Stimulated activated CD4-positive, alpha-beta T cell treated with anti-CD3 and anti-CD28 coated beads, Interleukin-2, amount 100 ng/mL, for 24 hours (primary cell): ENCODE measurements around the gene LIMS2.
A peak's percentile ranks its signal among the peaks of the same experiment; 100 is the strongest.

Source experiments
- DNase-seq, 2 donors: peaks; one replicate each; pipeline ENCODE4 v3.0.0-alpha.2; 2020

Gene LIMS2, protein sequence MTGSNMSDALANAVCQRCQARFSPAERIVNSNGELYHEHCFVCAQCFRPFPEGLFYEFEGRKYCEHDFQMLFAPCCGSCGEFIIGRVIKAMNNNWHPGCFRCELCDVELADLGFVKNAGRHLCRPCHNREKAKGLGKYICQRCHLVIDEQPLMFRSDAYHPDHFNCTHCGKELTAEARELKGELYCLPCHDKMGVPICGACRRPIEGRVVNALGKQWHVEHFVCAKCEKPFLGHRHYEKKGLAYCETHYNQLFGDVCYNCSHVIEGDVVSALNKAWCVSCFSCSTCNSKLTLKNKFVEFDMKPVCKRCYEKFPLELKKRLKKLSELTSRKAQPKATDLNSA

DNA sequence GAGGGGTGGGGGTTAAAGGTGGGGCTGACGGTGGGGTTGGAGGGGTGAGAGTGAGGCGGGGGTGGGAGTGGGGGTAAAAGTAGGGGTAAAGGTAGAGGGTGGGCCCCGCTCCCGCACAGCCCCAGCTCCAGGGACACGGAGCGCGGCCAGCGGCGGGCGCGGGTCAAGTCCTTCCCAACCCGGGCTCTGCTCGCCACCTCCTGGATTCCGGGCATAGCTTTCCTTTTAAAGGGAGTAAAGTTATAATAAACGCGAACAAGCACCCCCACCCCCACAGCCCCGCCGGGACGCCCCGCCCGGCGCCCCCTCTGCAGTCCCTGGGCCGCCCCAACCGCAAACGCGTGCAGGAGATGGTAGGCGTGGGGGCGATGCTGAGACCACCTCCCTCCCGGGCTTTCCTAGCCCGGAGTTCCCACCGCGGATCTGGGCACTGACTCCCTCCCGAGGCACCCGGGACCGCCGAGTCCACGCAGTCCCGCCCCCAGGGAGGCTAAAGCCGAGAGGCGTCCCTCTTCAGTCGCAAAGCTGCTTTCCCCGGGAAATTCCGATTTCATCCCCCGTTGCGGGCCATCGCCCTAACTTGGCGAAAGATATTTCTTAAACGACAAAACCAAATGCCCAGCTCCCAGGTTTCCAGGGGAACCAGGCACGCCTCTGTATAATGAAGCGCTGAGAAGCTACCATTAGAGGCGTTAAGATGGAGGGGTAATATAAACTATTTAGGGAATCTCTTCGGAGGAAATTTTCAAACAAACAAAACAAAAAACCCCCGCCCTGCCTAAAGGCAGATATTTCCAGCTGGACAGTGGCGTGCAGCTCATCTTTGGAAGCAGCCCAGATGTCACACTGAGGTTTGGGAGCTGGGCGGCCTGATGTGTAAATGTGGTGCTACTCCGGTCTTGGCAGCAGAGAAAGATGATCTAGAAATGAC is at the start of gene LIMS2:
LIMS2 (minus strand) TSS at position 200 of the 931 bp plus-strand sequence. CDS start 506 bp downstream, outside the sequence.
- DNase-seq = peak in 1 of 2 donors; percentile 10

DNA sequence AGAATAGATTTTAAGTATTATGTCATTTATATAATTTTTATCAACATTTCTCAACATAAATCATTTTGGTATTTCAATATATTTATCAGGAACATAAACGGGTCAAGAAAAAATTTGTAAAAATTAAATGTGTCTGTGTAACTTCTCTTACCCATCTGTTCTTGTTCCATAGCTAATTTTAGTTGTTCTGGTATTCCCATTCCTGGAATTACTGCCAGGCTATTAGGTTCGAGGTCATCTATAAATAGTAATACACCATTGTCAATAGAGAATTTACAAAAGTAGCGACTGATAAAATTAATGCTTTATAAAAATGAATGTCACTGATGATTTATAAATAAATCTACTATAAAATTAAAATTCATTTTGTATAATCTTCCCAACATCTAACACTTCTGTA is 47.5 kb upstream of the LIMS2 start:
- no peak for DNase-seq

DNA sequence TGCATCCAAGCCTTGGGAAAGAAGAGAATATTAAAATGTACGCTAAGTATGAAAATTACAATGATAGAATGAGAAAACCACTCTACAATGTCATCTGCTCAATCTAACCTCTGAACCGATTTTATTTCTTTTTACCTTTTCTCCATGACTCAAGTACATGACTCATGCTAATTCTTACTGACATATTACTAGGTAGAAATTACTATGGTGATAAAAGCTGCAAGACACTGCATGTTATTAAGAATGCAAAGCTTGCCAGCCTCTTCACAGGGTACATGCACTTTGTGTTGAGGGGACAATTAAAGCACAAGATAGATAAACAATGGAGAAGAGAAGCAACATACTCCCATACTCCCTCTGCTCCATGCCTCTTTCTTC is 46.6 kb upstream of the LIMS2 start:
- no peak for DNase-seq

DNA sequence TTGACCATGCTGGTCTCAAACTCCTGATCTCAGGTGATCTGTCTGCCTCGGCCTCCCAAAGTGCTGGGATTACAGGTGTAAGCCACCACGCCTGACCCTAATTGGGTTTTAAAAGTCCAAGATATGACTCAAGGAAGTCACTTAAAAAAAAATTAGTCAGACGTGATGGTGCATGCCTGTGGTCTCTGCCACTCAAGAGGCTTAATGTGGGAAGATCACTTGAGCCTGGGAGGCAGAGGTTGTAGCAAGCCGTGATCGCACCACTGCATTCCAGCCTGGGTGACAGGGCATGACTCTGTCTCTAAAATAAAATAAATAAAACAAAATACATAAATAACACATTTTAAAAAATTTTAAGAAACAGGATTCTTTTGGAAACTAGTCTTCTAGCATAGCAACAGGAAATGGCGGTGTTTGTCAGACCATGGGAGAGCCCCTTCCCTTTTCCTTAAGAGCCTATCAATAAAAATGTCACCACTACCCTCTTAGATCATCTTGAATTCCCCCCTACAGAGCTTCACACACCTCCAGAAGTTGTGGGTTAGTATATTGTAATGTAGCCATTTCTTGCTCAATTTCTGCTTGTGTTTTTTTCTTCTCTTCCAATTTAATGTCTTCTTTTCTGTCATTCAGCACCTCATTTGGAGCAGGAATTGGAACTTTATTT is 46.1 kb upstream of the LIMS2 start:
- DNase-seq = no peak

DNA sequence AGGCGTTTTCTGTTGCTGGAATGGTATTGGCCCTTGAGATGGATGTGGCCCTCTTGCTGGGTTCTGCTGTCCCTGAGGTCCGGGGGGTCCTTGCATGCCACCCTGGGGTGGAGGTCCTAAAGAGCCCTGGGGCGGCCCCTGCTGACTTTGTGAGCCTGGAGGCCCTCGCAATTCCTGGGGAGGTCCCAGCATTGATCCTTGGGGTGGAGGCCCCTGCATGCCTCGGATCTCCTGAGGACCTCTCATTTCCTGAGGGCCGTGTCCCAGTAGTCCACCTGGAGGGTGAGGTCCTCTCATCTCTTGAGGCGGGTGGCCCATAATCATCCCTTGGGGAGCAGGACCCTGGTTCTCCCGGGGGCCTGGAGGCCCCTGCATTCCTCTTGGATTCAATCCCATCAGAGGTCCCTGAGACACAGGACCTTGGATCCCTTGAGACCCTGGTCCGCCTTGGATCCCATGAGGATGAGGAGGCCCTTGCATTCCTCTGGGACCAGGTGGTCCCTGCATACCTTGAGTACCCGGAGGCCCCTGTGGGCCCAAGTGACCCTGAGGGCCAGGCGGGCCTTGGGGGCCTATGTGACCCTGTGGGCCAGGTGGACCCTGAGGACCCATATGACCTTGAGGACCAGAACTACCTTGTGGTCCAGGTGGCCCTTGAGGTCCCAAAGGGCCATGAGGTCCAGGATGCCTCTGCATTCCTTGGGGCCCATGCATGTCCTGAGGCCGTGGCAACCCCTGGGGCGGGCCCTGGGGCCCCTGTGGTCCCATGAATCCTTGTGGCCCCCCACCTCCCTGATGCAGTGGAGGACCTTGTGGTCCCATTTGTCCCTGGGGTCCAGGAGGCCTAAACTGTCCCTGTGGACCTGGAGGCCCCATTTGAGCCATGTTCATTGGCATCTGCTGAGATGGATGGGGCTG is 44.2 kb upstream of the LIMS2 start:
- DNase-seq = no peak

DNA sequence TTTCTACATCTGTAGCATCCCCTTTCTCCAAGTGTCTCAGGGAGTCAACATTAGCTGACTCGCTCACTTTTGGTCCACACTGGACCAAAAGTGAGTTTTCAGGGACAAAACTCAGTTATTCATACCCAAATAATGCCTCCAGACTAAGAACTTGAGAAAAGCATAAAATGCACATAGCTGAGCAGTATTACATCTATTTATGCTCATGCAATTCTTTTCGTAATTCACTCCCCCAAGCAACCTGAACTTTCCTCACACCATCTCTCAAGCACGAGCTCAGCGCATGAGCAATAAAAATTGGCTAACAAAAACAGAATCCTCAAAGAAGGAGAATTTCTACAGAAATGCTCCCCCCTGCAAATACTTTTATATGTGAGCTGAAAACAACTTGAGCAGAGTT is 42.9 kb upstream of the LIMS2 start:
- no peak for DNase-seq

DNA sequence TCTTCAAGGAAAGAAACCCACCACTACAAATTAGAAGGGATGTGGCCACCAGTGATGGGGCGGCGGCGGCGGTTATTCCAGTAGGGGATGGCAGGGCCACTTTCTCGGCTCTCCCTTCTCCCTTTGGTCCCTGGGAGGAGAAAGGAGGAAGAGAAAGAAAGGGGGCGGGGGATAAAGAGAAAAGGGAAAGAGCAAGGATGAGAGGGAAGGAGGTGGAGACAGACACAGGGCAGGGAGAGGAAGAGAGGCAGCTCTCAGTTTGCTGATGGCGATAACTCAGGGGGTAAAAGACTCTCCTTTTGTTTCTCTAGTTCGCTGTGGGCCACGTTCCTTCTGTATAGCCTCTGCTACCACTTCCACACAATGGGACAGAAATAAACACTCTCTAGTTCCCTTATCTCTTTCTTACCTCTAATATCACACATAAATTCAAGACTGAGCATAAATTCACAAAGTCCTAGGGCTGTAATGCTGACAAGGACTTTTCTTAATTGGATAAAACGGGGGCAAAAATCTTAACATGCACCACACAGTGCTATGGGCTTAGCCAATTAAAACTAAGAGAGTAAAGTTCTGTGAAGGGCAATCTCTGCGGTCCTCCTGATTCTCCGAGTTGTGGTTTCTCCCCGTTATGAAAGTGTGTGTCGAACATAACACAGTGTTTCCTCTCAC is 40.6 kb upstream of the LIMS2 start:
- DNase-seq = no peak

DNA sequence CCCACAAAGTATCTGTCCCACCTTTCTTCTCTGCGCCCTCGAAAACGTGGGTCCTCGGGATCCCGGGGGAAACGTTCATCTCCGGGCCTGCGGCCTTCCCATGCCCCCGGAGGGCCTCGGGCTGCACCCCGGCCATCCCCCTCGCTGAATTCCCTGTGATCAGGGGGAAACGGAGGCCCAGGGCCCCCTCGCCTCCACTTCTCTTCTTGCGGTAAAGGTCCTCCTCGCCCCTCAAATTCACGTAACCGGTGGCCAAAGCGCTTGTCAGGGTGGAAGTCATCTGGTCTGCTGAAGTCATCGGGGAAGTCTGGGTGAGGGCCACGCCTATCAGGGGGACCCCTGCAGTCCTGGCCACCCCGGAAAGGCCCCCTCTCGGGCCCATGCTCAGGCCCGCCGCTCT is 38.2 kb upstream of the LIMS2 start:
- no peak for DNase-seq

DNA sequence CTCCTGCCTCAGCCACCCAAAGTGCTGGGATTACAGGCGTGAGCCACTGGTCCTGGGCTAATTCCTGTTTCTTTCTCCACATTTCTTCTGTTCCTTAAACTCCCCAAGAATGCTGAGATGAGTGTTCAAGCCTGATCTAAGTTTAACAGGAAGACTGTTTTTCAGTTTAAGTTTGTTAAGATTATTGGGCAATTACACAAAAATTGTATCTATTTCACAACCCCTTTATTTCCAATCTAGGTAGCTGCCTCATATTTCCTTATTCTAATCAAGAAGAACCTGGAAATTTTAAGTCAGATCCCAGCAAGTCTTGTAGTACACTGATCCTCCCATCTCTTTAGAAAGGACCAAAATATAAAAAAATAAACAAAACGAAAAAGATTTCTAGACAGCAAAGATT is 37.7 kb upstream of the LIMS2 start:
- no peak for DNase-seq

DNA sequence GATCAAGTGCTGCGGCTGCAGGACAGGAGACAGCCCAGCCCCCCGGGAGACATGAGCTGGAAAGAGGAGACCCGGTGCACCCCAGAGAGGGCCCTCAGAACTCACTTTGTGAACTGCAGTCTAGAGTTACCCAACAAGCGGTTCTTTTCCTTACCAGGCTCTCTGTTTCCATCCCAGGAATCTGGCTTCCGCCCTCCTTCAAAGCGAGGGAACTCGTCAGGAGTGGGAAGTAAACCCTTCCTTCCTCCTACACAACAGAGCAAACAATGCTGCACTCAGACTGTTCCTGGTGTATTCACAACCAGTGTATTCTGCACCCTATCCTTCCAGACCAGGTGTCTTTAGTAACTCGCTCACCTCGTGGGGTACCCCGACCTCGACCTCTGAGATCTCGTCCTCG is 34.0 kb upstream of the LIMS2 start:
- no peak for DNase-seq

DNA sequence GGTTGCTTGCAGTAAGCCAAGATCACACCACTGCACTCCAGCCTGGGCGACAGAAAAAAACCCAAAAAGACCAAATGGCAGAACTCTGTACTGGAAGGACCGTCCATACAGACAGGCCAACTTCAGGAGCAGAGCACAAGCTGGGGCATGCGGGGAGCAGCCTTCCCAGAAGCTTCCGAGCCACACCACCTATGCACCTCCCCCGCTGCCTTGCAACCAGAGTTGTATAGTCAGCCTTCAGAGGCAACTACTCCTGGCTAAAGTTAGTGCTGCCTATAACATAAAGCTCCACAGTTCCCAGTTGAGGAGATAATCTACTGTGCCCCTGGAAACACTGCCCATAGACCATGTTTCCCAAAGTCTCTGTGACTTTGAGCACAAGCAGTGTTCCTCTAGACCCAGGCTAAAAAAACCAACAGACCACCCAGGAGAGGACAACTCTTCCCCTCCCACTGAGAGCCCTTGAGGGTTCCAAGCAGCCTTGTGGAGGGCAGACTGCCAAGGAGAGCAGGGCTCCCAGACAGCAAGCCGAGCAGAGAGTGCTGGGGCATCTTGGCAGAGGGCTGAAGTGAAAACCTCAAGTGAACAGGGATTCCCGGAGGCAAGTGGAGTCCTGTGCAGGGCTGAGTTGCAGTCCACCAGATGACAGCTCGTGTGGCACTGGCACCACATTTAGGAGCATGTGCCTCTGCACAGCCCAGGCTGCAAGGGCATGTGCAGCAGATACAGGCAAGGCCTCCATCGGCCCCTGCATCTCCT is 32.7 kb upstream of the LIMS2 start:
- DNase-seq = no peak

DNA sequence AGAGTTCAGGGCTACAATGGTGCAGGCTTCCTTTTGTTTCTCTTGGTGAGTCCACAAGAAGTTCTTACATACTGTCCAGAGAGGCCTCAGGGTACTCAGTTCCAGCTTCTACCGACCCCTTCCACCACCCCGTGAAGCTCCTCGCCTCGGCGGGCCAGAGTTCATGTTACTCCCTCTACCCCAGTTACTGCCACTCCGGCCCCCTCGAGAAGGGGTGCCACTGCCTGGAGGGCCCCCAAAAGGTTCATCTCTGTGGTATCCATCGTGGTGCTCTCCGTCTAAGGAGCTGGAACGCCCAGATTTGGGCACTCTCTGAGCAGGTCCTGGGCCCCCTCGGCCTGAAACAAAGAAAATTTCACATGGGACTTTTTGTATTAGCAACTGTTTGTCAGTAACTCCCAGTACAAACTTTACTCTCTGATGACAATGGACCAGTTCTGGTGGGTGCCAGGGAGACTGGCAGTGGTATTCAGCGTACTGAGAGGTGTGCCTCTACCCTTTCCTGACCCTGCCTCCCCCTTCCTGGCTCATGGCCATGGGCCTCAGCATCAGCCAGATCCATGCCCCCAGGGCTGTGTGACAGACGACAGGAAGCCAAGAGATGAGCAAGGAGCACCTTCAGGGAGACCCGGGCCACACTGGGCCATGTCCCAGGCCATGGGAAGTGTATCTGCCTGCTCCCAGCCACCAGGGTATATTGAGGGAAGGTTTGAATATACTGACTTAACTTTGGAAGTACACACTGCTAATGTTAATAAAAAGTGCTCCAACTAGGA is 31.1 kb upstream of the LIMS2 start:
- no peak for DNase-seq

DNA sequence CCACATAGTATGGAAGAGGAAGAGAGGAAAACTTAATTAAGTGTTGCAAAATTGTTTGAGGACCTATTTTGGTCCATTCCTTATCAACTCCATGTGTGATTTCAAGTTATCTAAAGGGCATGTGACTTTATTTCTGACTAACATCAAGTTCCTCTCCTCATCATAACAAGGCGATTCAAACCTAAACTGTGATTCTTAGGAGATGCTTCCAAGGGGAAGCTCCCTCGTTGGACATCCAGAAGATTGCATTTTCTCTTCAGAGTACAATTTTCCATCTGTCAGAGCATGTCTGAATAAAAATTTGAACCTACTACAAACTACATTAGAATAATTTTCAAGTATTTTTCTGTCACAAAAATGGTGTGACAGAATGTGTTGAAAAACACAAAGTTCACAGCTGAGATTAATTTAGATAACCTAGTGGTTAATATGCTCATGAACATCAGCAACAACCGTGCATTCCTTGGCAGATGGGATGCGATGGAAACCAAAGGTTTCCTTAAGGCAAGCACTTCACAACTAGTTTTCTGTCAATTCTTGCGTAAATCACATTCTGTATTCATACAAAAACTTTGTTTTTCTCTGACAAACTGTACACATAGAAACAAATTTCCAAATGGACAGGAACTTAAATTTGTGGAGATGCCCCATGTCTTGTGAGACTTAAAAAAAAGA is 30.2 kb upstream of the LIMS2 start:
- no peak for DNase-seq

DNA sequence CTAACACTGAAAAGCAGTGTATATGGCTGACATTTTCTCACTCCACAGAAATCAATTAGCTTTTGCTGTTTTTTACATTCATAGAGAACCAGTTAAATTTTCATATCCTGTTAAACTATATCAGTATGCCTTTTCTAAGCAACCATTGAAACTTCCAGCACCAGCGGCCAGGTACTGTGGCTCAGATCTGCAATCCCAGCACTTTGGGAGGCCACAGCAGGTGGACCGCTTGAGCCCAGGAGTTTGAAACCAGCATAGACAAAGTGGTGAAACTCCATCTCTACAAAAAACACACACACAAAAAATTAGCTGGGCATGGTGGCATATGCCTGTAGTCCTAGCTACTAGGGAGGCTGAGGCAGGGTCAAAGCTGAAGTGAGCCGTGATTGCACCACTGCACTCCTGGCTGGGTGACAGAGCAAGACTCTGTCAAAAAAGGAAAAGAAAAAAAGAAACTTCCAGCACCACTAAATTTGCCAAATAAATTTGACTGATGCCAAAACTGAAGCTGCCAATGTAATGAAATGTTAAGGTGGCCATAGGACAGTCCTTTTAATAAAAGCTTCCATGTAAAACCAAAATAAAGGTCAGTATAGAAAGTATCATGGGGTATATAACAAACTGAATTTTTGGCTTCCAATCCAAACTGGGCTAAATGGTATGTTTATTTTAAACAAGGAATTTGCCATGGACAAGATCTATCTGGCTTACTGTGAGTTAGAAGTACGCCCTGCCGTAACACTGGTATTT is 29.5 kb upstream of the LIMS2 start:
- DNase-seq = no peak

DNA sequence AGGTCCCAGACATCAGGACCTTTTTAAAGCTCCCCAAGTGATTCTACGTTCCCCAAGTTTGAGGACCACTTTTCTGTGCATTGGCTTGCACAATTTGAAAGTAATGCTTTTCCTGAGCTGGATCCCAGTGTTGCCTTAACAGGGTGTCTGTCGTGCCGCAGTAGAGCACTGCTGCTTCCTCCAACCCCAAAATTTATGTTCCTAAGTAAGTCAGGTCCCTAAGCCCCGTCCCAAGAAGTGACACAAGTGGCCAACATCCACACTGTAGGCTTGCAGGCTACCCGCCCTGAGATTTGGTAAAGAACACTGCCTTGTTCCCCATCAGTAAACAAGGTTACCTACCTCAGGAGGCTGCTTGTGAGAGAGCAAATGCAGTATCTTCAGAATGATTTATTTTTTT is 28.0 kb upstream of the LIMS2 start:
- DNase-seq = no peak

DNA sequence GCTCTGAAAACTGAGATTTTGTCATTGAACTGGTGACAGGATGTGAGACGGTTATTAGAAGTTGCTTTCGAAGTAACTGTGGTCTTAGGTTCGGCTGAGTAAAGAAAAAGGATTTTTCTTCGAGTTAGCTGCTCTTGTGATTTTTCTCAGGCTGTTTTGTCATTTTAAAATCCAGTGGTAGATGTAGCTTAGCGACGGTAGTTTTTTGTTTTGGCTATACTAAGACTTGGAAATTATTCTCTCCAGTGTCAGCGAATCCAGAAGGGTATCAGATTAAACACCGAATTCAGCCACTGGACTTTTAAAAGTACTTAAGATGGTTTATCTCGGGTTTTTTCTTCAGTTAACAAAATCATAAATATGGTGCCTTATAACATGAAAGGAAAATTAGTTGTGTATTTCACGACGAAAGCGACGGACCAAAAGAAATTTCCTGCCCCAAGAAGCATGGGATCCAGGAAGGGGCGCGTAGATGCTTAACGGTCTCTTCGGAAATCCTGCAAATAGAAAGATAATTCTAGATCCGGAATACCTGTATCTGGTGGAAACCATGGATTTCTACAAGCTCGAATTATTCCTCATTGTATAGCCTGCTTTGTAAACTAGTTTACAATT is 27.2 kb upstream of the LIMS2 start:
- DNase-seq = no peak

DNA sequence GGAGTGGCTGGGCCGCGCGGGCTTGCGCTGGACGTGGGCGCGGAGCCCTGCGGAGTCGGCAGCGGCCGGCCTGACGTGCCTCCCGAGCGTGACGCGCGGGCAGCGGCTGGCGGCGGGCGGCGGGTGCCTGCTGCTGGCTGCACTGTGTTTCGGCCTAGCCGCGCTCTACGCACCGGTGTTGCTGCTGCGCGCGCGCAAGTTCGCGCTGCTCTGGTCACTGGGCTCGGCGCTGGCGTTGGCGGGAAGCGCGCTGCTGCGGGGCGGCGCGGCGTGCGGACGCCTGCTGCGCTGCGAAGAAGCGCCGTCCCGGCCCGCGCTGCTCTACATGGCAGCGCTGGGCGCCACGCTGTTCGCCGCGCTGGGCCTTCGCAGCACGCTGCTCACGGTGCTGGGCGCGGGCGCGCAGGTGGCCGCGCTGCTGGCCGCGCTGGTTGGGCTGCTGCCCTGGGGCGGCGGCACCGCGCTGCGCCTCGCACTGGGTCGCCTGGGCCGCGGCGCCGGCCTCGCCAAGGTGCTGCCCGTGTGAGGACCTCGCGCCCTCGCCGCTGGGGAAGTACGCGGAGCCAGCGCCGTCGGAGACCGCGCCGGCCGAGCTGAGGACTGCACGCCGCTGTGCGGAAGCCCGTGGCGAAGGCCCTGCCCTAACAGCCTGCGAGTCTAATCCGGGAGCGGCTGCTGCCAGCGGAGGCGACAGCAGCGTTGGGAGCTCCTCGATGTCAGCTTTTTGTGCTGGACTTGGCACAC is 26.5 kb upstream of the LIMS2 start:
- DNase-seq = peak; percentile 77 to 78

DNA sequence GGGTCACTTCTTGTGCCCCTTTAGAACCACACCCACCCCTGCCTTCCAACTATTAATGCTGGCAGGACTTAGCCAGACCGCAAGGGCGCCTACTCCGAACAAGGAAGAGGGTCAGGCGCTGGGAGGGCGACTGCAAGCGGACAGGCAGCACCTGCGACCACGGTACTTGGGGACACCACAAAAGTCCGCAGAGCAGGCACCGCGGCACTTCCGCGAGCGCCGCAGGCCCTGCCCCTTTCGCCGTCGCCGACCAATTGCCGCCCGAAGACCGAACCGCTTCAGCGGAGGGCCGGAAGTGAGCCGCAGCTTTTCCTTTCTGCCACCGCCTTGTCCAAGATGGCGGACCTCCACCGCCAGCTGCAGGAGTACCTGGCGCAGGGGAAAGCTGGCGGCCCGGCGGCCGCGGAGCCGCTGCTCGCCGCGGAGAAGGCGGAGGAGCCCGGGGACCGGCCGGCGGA is 25.9 kb upstream of the LIMS2 start, which contains the start of gene SFT2D3:
SFT2D3 (plus strand) TSS at position 305 of the 458 bp plus-strand sequence; CDS start at position 337, 32 bp downstream.
- DNase-seq = peak; percentile 89
